OCI-LY1 (cell line): Measurements from ENCODE around the gene CEBPG.

Experiments
- EZH2 ChIP-seq: fragments of 200-600 bp; sonication (generic), shearing (Covaris generic); IDR thresholded peaks from 2 replicates; pipeline ENCODE4 v1.8.0; 2017; ENCODE audit warnings: borderline replicate concordance, mixed run types, mild to moderate bottlenecking, antibody characterized with exemption, low read length, moderate library complexity, mixed read lengths
- TF ChIP-seq, protein P1 (sequence below): fragments of 200-600 bp; sonication (generic), shearing (Covaris generic); IDR thresholded peaks from 2 replicates; pipeline ENCODE4 v1.5.1; 2017; ENCODE audit warnings: mild to moderate bottlenecking, antibody characterized with exemption, low read length, moderate library complexity, mixed read lengths

GRCh38 chr19:33390101-33390907, 16.8 kb downstream of the CEBPG start:
- no peak for TF ChIP-seq EZH2
- TF ChIP-seq, protein P1, sequence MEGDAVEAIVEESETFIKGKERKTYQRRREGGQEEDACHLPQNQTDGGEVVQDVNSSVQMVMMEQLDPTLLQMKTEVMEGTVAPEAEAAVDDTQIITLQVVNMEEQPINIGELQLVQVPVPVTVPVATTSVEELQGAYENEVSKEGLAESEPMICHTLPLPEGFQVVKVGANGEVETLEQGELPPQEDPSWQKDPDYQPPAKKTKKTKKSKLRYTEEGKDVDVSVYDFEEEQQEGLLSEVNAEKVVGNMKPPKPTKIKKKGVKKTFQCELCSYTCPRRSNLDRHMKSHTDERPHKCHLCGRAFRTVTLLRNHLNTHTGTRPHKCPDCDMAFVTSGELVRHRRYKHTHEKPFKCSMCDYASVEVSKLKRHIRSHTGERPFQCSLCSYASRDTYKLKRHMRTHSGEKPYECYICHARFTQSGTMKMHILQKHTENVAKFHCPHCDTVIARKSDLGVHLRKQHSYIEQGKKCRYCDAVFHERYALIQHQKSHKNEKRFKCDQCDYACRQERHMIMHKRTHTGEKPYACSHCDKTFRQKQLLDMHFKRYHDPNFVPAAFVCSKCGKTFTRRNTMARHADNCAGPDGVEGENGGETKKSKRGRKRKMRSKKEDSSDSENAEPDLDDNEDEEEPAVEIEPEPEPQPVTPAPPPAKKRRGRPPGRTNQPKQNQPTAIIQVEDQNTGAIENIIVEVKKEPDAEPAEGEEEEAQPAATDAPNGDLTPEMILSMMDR, result no peak
